HG03045 (cell line): ENCODE data around the gene CAMTA1.

Experiments
- ATAC-seq: cut with Tn5 transposase; IDR thresholded peaks from one replicate; pipeline ENCODE4 v1.9.1; 2021; ENCODE audit warnings: mild to moderate bottlenecking, moderate library complexity; ENCODE audit not compliant: unreplicated experiment

The CAMTA1 gene

DNA sequence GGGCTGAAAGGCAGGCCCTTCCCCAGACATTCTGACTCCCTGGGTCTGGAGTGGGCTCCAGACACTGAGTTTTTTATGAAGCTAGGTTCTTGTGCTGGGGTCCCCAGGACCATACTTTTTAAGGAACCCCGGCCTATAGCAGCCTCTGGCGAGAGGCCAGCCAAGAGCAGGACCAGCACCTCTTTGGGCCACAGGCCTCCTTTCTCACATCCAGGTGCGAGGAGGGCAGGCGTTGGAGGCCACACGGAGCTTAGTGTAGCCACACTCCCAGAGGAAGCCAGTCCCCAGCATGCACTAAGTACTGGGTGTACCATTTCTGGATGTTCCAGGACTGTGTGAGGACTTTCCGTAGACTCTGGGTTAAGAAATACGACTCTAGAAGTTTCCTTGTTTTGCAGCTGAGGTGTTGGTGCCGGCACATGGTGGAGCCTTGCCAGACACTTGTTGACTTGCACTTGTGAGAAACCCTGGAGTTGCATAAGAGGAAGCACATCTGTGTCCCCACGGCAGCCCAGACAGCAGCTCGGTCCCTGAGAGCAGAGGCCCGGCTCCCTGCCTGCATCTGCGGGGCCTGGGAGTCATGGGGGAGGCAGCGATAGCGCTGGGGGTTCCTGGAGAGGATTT, 863.6 kb downstream of the CAMTA1 start:
- no peak for ATAC-seq

DNA sequence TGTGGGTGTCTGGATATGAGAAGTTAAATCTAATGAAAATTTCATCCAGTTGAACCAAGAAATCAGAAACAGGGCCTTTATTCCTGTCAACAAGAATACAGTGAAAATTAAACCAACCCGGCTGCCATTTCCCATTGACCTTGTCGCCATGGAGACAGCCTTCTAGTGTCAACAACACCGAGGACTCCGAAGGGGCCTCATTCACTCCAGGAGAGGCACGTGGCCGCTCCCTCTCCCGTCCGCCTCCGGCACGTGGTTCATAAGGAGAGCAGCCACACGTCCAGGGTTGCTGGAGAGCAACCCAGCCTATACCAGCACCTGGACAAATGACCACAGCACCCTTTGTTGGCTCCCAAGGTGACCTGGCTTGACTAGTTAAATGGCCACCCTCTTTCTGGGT, 865.5 kb downstream of the CAMTA1 start:
- no peak for ATAC-seq

DNA sequence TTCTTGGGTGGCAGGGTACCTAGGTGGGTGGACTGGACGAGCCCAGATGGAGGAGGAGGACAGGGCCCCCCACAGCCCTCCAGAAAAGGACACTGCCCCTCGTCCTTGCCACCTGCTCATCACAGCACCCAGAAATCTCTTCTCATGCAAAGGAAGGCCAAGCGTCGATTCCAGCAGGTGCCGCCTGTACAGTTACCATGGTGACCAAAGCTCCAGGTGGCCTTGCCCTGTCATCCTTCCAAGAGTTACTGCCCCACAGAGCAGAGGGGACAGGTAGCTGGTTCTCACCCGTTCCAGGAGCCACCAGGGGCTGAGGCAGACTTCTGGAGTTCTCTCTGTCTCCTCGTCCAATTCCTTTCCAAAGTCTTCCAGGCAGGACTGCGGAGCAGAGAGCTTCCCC, 865.9 kb downstream of the CAMTA1 start:
- ATAC-seq: no peak

DNA sequence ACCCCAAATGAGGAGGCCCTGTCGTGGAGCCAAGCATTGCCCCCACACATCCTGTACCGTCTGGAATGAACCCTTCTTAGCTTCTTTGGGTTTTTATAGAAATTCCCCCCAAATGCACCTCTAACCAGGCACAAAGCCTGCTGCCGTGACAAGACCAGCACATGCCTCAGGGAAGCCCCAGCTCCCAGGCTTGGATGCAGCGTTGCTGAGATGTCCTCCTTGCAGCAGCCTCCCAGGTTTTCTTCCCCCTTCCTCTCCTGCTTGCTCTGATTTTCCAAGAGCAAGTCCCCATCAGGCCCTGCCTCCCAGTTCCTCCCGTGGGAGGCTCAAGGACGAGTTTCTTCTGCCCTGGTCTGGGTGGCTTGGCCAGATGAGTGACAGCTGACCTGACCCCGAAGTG, 866.8 kb downstream of the CAMTA1 start:
- no peak for ATAC-seq

DNA sequence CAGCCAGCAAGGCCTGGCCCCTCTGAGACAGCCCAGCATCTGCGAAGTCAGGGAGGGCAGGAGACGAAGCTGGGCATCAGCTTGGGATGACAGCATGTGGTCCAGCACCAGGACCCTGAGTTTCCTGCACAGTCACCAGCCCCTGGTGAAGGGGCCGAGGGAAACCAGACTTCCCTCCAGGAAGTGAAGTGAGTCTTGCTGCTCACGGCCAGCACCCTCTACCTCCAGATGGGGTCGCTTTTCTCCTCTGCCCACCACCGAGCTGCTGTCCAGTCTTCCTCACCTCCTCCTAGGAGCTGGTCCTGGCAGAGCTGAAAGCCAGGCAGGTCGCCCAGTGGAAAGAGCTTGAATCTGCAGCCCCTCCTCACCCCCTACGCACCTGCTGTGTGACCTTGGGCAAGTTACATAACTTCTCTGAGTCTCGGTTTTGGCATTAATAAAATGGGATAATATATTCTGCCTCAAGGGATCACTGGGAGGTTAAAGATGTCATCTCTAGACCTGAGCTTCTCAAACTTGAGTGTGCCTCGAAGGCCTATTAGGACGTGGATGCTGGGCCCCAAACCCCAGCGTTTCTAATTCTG, 867.4 kb downstream of the CAMTA1 start:
- no peak for ATAC-seq

DNA sequence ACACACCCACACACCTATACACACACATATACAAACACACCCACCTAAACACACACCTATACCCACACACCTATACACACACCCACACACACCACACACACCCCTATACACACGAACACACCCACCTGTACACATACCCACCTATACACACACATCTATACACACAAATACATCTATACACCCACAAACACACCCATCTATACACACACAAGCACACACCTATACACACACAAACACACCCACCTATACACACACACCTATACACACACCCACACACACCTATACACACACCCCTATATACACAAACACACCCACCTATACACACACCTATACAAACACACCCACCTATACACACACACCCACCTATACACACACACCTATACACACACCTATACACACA, 869.5 kb downstream of the CAMTA1 start:
- ATAC-seq: no peak

DNA sequence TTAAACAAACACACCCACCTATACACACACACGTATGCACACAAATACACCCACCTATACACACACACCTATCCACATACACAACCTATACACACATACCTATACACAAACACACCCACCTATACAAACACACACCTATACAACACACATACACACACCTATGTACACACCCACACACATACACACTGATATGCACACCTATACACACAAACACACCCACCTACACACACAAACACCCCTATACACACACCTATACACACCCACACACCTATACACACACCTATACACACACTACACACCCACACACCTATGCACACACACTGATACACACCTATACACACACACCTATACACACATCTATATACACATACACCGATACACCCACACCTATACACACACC, 870.1 kb downstream of the CAMTA1 start:
- no peak for ATAC-seq

DNA sequence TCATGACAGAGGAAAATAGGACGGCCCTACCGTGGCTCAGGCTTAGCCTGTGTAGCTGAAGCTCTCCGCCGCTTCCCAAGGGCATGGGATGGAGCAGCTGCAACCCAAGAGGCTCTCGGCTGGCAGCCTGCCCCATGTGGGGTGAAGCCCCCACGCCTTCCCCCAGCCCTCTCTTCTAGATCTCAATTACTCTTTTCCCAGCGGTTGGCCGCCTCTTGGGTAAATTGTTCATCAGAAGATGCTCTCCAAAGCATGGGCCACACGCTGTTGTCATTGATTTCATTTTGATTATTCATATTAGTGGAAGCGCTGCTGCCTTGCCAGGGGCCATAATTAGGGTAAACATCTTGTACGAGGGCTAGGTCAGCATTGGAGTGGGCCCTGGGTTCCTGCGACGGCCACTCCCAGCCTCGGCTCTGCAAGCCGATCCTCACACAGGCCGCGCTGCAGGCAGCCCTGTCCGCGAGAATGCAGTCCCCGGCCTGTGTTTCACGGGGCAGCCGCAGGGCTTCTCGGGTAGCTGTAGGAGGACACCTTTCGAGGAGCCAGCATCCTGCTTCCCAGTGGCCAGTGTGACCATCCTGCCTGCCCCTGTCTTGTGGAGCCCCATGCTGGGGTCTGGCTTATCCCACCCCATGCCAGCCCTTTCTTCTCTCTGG, 871.4 kb downstream of the CAMTA1 start:
- ATAC-seq: no peak

DNA sequence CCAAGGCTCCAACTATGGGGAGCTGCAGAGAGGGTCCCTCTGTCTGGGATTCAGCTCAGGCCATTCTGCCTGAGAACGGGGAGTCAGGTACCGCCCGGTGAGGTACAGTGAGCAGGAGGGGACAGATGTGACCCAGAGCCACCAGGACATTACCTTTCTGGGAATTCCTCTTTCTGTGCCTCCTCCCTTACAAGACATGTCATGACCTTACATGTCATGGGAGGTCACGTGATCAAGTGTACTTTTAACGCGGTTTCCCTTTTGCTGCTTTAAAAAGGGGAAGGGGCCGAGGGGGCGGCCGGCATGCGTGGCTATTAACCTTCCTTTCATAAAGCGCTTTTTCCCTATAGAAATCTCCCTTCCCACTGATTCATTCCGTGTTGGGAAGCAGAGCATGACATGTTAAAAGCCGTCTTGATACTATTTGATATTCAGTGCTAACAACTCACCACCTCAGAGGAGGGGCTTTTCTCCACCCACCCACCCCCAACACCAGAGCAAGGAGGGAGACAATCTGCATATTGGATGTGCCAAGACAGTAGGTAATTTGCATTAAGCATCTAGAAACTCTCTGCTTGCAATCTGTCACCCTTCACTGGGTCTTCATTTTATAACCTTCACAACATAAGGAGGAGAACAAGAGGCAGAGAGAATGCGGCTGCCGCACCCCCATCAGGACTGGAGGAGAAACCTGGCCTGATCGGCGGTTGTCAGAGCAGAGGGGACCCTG, 872.2 kb downstream of the CAMTA1 start:
- ATAC-seq: no peak

DNA sequence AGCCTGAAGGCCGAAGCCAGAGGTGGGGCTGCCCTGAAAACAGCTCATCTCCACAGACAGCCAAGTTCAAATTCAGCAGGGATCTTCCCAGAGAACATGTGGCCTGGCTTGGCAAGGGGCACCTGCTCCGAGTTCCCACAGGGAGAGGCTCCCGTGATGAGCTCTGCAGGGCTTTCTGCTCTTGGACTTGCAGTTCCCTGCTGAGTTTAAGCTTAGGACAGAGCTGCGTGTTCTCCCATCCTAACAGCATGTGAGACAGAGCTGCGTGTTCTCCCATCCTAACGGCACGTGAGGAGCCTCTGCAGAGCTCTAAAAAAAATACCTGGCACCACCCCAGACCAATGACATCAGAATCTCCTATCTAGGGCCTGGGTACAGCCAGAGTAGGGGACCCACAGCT, 872.8 kb downstream of the CAMTA1 start:
- ATAC-seq: no peak

DNA sequence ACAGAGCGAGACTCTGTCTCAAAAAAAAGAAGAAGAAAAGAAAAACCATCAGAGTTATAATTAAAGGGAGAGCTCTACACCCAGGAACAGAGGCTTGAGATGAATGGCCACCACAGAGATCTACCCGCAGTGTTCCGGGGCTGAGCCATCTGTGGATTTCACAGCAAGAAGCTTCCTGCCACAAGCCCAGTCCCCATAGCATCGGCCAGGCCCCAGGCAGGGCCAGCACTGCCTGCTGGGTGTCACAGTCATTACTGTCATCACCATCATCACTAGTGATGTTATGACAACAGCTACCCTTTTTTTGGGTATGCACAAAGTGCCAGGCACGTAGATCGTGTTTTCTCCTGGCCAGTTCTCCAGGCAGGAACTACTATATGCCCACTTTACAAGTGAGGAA, 874.3 kb downstream of the CAMTA1 start:
- no peak for ATAC-seq

DNA sequence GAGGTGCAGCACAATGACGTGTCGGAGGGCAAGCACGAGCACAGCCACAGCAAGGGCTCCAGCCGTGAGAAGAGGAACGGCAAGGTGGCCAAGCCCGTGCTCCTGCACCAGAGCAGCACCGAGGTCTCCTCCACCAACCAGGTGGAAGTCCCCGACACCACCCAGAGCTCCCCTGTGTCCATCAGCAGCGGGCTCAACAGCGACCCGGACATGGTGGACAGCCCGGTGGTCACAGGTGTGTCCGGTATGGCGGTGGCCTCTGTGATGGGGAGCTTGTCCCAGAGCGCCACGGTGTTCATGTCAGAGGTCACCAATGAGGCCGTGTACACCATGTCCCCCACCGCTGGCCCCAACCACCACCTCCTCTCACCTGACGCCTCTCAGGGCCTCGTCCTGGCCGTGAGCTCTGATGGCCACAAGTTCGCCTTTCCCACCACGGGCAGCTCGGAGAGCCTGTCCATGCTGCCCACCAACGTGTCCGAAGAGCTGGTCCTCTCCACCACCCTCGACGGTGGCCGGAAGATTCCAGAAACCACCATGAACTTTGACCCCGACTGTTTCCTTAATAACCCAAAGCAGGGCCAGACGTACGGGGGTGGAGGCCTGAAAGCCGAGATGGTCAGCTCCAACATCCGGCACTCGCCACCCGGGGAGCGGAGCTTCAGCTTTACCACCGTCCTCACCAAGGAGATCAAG, 878.3 kb downstream of the CAMTA1 start:
- no peak for ATAC-seq

DNA sequence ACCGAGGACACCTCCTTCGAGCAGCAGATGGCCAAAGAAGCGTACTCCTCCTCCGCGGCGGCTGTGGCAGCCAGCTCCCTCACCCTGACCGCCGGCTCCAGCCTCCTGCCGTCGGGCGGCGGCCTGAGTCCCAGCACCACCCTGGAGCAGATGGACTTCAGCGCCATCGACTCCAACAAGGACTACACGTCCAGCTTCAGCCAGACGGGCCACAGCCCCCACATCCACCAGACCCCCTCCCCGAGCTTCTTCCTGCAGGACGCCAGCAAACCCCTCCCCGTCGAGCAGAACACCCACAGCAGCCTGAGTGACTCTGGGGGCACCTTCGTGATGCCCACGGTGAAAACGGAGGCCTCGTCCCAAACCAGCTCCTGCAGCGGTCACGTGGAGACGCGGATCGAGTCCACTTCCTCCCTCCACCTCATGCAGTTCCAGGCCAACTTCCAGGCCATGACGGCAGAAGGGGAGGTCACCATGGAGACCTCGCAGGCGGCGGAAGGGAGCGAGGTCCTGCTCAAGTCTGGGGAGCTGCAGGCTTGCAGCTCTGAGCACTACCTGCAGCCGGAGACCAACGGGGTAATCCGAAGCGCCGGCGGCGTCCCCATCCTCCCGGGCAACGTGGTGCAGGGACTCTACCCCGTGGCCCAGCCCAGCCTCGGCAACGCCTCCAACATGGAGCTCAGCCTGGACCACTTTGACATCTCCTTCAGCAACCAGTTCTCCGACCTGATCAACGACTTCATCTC, 879.1 kb downstream of the CAMTA1 start:
- no peak for ATAC-seq

DNA sequence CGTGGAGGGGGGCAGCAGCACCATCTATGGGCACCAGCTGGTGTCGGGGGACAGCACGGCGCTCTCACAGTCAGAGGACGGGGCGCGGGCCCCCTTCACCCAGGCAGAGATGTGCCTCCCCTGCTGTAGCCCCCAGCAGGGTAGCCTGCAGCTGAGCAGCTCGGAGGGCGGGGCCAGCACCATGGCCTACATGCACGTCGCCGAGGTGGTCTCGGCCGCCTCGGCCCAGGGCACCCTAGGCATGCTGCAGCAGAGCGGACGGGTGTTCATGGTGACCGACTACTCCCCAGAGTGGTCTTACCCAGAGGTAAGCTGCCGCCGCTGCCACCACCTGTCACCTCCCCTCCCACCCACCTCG, 879.6 kb downstream of the CAMTA1 start:
- no peak for ATAC-seq

DNA sequence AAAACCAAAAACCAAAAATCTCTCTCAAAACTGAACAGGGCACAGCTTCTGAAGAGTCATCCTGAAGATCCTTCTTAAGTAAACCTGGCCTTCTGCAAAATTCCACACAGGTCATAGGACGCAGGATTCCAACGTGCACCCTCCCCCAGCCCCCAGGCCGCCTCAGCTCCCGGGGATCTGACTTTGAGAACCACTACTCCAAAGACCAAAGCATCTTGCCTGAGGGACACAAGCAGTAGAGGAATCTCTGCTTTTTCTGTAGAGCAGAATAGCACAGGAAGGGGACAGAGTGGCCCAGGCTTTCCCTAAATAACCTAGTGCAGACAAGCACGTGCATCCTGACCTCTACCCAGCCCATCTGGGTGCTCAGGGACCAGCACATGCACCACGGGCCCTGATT, 881.0 kb downstream of the CAMTA1 start:
- ATAC-seq: no peak

DNA sequence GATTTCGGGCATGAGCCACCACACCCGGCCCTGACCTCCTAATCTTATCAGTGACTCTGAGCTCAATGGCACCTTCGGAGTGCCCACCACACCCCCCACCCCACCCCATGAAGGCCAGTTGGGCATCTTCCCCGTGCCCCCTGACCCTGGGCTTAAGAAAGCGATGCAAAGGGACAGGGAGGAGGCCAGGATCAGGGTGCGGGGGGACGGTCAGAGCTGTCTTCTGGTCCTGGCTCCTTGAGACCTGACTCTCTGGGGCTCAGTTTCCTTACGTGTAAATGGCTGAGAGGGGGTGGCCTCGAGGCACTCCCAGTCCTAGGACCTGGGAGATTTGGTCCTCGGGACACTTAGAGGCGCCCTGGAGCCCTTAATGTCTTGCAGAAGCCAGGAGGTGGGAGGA, 881.9 kb downstream of the CAMTA1 start:
- no peak for ATAC-seq

DNA sequence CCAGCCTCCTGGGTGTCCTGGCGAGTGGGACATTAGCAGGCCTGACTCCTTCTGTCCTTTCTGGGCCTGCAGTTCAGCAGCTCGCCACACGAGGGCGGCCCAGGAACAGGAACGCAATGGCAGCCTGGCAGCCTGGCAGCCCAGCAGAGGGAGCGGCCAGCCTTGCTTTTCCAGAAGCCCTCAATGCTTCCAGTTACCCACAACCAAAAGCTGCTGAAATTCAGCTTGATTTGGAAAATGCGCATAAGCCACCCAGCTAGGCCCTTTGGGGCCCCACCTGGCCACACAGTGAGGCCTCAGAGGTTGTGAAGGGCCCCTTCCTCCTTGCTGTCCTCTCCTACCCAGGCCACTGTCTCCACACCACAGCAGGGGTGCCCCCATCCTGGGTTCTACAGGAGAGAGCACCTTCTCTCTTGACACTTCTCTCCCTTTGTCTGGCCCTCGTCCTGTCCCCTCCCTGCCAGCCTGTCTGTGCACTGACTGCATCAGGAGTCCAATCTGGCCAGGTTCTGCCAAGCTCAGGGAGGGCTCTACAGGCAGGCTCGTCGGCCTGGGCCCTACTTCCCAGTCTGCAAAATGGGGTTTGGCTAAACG, 882.5 kb downstream of the CAMTA1 start:
- no peak for ATAC-seq

DNA sequence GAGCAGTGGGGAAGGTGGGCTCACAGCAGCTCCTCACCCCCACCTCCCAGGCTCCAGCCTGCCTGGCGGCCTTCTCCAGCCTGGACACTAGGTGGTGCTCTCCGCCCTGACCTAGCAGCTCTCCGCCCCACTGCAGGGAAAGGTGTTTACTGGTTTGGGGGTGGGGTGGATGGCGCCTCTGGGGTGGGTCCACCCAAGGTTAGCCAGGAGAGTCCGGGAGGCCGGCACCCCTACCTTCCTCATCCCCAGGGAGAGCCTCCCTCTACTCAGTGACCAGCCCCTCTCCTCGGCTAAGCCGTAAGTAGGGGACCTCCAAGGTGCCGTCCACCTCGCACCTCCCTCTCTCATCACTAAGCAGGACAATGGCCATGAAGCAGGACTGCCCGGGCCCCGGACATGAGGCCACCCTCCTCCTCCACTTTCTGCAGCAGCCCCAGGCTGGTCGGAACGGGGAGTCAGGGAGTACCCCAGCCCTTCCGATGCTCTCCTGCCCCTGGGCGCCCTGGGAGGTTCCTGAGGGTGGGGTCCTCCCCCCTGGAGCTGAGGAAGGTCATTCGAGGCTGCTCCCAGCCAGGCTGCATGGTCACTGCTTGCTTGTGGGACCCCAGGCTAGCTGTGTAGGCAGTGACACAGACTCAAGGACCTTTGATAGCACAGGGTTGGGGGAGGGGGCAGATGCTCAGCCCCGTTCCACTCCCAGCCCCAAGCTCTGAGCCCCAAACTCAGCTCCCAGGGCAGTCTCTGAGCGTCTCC, 884.5 kb downstream of the CAMTA1 start:
- ATAC-seq: no peak

DNA sequence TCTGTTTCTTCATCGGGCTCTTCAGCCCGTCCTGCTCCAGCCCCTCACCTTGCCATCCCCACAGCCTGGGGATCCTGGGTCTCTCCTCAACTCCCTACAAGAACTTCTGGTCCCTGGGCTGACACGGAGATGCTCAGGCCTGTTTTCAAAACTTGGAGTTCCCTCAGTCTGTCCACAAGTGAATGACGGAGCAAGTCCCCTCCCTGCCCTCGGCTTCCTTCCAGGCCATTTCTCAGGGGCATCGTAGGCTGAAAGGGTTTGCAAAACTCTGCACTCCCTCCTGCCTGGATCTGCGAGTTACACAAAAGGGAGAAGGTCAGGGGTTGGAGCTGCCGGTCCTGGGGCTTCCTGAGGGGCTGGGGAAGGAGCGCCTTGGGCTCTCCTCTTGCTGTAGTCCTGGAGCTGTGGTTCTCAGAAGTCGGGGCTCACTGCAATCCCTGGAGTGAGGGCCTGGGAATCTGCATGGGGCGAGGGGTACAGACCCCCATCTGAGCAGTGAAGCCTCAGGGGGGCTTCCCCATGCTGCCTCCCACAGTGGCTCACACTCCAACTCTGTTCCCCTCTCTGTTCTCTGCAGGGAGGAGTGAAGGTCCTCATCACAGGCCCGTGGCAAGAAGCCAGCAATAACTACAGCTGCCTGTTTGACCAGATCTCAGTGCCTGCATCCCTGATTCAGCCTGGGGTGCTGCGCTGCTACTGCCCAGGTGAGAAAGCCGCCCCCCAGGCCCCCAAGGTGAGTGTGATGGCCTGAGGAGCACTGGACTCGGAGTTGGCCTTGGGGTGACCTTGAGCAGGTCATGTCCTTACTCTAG, 885.3 kb downstream of the CAMTA1 start:
- ATAC-seq: no peak
